GM12891 (cell line): ENCODE measurements around the gene MAOB.

ENCODE experiments used
- POLR2A ChIP-seq: IDR thresholded peaks from 2 replicates; pipeline ENCODE4 v1.6.1; 2011; ENCODE audit warnings: low read depth, low read length, control low read depth
- POLR2AphosphoS5 ChIP-seq: IDR thresholded peaks from 2 replicates; pipeline ENCODE4 v1.6.1; 2011; ENCODE audit warnings: low read depth, low read length, control low read depth
- POU2F2 ChIP-seq: IDR thresholded peaks from 2 replicates; pipeline ENCODE4 v1.6.1; 2011; ENCODE audit warnings: low read depth, mild to moderate bottlenecking, control low read depth, low read length, moderate library complexity
- SPI1 ChIP-seq: IDR thresholded peaks from 2 replicates; pipeline ENCODE4 v1.6.1; 2011; ENCODE audit warnings: low read depth, low read length, control low read depth
- TAF1 ChIP-seq: IDR thresholded peaks from 2 replicates; pipeline ENCODE4 v1.6.1; 2011; ENCODE audit warnings: low read depth, low read length, control low read depth

DNA sequence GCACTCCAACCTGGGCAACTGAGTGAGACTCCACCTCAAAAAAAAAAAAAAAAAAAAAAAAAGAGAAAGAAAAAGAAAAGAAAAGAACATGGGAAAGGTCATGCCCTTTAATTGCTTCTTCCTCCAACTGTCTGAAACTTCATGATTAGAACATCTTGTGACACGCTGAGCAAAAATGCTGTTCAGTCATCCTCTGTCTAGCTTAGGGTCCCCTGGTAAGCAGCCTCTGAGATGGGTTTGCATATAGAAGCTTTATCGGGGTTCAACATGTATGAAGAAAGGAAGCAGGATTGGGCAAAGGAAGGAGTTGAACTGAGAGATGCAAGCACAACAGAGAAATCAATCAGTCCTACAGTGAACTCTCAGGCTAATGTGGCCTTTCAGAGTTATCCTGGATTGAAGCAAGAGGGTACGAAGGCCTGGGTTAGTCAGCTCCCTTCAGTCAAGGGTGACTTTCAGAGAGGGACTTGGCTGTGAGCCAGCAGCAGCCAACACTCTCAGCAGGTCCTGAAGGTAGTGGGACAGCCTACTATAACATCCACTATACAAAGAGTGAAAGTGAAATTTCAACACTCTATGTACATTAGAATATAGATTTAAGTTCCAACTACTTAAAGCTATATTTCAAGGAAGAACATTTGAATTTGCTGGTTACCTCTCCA is 11.4 kb downstream of the MAOB start:
- TF ChIP-seq POLR2A, result no peak
- no peak for TF ChIP-seq TAF1
- no peak for TF ChIP-seq POLR2AphosphoS5
- no peak for TF ChIP-seq POU2F2
- no peak for TF ChIP-seq SPI1
